ENCODE data around the gene FOXP1.

DNA sequence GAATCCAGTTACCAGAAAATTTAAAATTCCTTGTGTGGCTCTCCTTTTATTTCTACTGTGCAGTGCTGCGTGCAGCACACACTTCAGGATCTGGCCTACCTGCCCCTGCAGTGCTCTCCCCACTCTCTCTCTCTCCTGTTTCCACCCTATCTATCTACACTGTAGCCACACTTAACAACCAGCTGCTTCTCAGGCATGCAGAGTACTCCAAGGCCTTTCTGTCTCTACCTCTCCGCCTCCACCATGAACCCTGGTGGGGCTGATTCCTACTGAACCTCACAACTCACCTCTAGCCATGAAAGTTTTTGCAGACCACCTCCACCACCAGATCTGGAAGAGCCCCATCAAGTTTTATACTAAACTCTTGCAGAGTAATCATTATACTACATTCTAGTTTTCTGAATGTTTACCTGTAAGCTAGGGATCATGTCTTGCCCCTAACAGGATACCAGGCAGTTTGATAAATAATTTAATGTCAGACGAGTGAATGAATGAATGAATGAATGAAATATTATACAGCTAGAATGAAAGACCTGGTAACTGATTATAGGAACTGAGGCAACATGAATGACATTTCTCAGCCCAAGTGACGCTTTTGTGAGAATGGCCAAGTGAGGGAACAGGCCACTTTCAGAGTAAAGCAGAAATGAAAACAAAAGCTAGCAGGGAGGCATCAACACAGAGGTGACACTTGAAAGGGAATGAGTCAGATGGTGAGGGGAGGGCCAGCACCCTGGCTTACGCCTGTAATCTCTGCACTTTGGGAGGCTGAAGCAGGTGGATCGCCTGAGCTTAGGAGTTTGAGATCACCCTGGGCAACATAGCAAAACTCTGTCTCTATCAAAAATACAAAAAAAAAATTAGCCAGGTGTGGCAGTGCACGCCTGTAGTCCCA is 363.5 kb downstream of the FOXP1 start:
- no peak for TF ChIP-seq POLR2A (IDR thresholded peaks at IDR 0.05)
- TF ChIP-seq, protein P1, sequence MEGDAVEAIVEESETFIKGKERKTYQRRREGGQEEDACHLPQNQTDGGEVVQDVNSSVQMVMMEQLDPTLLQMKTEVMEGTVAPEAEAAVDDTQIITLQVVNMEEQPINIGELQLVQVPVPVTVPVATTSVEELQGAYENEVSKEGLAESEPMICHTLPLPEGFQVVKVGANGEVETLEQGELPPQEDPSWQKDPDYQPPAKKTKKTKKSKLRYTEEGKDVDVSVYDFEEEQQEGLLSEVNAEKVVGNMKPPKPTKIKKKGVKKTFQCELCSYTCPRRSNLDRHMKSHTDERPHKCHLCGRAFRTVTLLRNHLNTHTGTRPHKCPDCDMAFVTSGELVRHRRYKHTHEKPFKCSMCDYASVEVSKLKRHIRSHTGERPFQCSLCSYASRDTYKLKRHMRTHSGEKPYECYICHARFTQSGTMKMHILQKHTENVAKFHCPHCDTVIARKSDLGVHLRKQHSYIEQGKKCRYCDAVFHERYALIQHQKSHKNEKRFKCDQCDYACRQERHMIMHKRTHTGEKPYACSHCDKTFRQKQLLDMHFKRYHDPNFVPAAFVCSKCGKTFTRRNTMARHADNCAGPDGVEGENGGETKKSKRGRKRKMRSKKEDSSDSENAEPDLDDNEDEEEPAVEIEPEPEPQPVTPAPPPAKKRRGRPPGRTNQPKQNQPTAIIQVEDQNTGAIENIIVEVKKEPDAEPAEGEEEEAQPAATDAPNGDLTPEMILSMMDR (IDR thresholded peaks at IDR 0.05): no peak
